COLO829 (cell line): Measurements from ENCODE around the gene ZFR.
"Not testable (repeated sequence)": the region's sequence is repeated elsewhere in the genome, so short reads cannot be mapped to it uniquely, and the experiment has no call there.

Source experiments
- DNase-seq: peaks from one replicate; pipeline ENCODE4 v3.0.0; 2012; ENCODE audit warnings: low spot score

ZFR gene

DNA sequence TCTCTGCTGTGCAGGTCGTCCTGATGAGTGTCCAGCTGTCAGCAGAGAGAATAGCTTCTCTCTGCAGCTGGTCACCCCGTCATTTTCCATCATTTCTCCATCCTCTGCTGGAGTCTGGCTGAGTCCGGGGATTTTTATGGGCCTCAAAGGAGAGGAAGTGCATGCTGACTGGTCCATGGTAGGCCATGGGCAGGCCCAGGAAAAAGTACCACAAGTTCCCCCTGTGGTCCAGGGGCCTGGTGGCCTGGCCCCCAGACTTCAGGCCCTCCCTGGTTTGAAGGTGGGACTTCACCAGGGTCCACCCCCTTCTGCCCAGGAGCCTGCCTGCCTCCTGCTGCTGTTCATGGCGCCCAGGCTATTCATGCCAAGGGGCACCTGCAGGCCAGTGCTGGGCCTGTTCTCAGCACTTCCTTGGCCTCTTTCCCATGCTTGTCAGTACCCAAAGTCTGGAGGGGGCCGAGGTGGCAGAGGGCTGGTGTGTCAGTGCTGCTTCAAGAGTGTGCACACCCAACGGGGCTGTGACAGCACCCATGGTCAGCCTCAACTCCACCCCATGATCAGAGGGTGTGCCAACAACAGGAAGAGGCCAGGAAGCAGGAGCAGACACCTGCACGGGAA, 124.5 kb downstream of the ZFR start:
- DNase-seq = no peak

DNA sequence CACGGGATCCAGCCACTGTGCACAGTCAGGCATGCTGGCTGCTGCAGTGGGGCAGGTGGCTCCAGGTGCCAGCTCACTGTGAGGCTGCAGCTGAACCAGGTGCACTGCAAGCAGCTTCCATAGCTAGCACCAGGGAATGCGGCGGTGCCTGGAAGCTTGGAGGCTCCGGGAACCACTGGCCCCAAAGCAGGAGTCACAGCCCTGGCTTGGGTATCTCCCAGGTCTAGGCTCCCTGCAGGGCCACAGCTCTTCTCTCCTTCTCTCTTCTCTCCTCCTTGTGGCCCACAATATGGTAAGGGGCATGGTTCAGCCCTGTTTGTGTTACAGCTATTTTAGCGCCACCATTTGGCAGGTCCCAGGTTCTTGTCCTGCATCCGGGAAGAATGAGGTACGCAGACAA, 125.1 kb downstream of the ZFR start:
- no peak for DNase-seq

DNA sequence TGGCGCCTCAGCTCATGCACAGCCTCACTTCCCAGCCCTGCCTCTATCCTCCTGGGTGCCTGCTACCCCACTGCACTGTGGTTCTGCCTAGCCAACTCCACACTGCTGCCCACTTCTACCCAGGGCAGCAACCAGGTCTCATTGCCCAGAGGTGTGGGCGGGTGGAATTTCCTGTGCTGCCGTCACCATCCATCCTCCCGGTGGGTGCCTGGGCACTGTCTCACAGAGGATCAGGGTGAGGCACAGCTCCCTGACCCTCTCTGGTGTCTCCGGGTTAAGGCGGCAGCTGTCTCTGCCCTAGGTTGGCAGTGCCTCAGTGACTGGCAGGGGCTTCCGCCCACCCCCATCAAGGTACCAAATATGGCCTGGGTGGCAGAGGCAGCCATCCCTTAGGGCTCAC, 127.5 kb downstream of the ZFR start:
- no peak for DNase-seq

DNA sequence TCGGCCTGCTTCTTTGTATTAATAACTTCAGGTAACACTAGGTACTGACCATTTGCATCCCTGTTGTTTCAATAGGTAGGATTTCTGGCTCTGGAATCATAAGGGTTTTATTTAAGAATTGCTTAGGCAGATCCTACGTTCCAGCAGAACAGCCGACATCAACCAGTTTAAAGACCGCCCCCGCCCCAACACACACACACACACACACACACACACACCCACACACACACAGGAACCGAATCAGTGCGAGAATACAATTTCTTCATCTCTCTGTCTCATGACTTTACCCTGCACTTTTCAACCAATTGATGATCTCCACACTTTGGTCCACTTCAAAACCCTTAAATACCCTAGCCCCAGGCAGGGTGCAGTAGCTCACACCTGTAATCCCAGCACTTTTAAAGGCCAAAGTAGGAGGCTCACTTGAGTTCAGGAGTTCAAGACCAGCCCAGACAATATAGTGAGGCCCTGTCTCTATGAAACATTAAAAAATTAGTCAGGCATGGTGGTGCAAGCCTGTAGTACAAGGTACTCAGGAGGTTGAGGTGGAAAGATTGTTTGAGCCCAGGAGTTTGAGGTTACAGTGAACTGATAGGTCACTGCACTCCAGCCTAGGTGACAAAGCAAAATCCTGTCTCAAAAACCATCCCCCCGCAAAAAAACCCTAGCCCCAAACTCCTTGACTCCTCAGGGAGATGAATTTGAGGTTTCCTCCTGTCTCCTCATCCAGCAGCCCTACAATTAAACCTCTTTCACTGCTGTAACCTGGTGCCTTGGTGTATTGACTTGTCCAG, 129.1 kb downstream of the ZFR start:
- DNase-seq = no peak

DNA sequence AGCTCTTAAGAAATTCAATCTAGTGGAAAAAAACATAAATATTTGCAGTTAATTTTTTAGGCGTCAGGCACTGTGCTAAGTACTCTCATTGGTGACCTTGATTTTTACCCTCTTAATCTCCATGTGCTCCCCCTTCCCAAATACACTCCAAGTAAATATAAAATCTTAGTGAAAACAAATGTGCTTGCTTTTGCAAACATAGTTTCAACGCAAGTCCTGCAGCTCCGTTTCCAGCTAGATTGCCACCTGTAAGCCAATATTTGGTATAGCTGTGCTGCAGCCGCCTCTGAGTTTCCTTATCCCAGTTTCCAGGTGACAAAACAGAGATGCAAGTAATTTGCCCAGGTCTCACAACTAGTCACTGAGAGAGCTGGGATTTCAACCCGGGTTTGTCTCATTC, 129.9 kb downstream of the ZFR start:
- no peak for DNase-seq

DNA sequence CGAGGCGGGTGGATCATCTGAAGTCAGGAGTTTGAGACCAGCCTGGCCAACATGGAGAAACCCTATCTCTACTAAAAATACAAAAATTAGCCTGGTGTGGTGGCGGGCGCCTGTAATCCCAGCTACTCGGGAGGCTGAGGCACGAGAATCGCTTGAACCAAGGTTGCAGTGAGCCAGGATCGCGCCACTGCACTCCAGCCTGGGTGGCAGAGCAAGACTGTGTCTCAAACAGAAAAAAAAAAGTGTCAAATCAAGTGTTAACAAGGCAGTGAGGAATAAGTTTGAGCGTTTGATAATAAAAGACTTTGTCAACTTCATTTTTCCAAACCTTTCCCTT, 130.4 kb downstream of the ZFR start:
- not testable (repeated sequence) for DNase-seq

DNA sequence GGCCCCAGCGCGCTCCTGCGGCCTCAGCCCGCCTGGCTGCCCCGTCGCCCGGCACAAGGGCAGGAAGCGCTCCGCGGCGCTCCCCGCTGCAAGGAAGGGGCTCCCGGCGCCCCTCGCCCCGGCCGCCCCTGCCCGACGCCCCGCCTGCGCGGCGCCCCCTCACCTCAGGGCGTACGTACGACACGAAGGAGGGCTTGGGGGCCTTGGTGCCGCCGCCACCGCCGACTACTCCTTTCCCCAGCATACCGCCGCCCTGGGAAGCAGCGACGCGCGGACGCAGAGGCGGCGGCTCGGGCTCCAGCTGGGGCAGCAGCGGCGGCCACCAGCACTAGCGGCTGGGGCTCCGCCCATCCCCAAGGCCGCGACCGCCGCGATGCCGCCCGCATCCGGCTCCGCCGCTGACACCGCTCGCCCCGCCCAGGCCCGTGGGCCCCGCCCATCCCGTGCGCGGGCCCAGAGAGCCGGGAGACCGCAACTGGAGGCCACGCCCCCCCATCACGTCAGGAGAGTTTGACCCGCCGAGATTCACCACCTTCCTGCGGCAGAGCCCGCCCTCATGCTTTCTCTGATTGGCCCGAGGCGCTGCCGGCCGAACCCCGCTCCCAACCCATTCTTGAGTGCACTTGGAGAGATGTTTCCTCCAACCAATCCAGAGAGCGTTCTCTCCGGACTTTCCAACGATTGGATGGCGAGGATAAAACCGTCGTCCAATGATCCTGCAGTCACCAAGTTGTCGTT, 131.8 kb downstream of the ZFR start, which contains the start of gene MTMR12:
Gene MTMR12, minus strand, starts transcription at position 345 of the 738 bp plus-strand sequence. Its CDS starts 101 bp downstream, at position 244.
- DNase-seq = peak; percentile 94

DNA sequence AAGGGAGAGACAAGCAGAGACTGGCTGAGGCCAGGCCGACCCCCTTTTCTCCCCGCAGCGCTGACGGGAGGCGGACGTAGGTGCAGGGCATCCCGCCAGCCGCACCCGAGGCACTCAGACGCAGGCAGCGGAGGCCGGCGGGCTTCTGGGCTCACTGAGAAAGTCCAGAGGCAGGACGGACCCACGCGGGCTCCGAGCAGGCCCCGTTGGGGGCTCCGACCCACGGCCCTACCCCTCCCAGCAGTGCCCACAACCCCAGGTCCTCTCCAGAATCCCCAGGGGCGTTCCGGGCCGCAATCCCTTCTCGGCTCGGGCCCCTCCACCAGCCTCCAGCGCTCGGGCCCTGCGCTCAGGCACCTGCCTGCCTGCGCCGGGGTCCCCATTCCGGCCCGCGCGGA, 132.3 kb downstream of the ZFR start:
- no peak for DNase-seq

DNA sequence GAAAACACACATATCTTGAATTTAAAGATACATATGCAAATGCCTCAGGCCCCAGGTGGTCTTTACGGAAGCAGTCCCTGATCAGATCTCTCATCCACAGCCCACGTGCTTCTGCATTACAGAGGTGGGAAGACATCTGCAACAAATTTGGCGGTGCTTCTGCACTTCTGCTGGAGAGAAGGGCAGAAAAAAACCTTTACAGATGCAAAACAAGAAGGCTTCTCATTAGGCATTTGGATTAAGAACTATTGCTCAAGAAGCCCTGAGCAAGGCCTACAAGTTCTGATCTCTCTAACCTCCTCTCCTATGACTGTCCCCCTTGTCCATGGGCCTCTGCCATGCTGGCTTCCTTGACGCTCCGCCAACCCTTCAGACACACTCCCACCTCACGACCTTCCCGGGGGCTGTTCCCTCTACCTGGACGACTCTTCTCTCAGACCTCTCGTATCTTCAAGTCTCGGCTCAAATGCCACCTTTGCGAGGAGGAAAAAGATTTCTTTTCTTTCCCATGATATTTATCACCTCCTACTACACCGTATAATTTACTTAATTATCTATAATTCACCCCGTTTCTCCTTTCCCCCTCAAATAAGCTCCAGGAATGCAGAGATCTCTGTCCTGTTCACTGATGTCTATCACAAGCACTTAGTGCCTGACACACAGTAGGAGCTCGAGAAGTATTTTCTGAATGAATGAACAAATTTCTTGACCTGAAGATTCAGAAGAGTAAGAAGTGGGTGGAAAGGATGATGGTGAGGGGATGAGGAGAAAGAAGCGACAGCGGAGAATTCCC, 132.9 kb downstream of the ZFR start:
- no peak for DNase-seq

DNA sequence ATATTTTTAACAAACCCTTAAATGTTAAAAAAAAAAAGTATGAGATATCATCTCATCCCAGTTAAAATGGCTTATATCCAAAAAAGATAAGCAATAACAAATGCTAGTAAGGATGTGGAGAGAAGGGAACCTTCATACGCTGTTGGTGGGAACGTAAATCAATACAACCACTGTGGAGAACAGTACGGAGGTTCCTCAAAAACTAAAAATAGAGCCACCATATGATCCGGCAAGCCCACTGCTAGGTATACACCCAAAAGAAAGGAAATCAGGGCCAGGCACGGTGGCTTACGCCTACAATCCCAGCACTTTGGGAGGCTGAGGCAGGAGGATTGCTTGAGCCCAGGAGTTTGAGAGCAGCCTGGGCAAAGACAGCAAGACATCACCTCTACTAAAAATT, 134.8 kb downstream of the ZFR start:
- DNase-seq = no peak

DNA sequence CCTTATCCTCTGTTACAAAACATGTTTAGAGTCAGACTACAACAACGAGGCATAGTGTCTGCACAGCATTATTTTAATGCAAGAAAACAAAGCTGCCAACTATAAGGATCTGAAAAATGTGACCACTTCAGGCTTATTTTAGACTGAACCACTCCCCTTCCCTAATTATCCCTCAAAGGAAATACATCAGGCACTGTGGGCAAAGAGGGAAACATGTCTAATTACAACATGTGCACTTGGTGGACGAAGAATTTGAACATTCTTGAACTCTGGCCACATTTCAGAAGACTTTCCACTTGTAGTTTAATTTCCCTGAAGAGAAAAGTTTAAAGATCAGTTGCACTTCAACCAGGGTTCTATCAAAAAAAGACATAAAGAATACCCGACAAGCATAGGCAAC, 135.6 kb downstream of the ZFR start:
- no peak for DNase-seq

DNA sequence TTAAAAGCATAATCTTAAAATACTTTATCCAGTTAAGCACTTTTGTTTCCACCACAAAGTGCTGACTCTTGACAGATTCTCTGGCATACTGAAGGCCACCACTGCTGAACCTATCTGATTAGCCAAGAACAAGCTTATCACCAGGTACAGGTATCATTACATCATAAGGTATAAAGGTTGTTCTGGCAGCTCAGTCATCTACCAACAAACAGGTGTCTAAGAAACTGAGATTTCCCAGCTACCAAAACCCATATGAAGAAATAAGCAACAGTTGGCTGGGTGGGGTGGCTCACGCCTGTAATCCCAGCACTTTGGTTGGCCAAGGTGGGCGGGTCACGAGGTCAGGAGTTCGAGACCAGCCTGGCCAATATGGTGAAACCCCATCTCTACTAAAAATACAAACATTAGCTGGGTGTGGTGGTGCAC, 136.8 kb downstream of the ZFR start:
- no peak for DNase-seq

DNA sequence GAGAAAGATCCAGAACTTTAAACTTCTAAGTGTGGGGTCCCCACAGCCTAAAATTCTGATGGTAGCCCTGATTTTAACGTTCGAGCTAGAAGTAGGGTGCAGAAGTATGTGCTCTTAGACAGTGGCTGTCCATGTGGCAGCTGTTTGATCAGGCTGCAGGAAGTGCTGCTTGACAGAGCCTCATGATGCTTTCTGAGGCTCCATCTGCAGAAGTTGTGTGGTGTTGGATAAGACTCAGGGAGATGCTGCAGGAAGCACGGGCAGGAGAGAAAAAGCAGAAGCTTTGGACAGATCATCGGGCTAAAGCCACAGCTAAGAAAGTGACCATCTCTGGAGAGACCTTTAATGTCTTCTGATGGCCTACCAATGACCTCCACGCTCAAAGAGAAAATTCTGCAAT, 139.9 kb downstream of the ZFR start:
- no peak for DNase-seq
